OCI-LY7 (cell line): ENCODE measurements around the gene PTPRS. TPM values are rescaled to one million over a fixed set of nuclear protein-coding genes. Genes with fewer than 3 reads are reported as not detected.

Source experiments
- BruUV-seq: library from RNA; stranded (reverse); fragments of 400-500 nt; replicated peaks from 2 replicates; lab custom pipeline; 2021; lab: Mats Ljungman, UMichigan
- CTCF ChIA-PET: fragments of 300-600 bp; sonication (Branson Sonifier 250); formaldehyde crosslinking; loops from one replicate; lab custom pipeline; 2022; ENCODE audit warnings: antibody characterized with exemption; ENCODE audit not compliant: unreplicated experiment; lab: Charles Lee
- POLR2A ChIA-PET: fragments of 300-600 bp; sonication (Branson Sonifier 250); formaldehyde crosslinking; loops from one replicate; lab custom pipeline; 2022; ENCODE audit warnings: antibody characterized with exemption; lab: Charles Lee
- DNase-seq: peaks from one replicate; pipeline ENCODE4 v3.0.0-alpha.2; 2015; ENCODE audit warnings: low spot score
- H2AFZ ChIP-seq: fragments of 200-600 bp; sonication (generic), shearing (Covaris generic); 2 replicates; pipeline ENCODE4 v1.6.1; 2014; ENCODE audit warnings: mild to moderate bottlenecking, antibody characterized with exemption, low read length, moderate library complexity
- H3K27ac ChIP-seq: fragments of 200-600 bp; sonication (generic); 2 replicates; pipeline ENCODE4 v1.5.1; 2014; ENCODE audit warnings: mixed run types, low read depth, mild to moderate bottlenecking, moderate library complexity, low read length, inconsistent platforms; ENCODE audit not compliant: poor library complexity, severe bottlenecking
- H3K36me3 ChIP-seq: fragments of 200-600 bp; sonication (generic); 2 replicates; pipeline ENCODE4 v1.6.1; 2014; ENCODE audit warnings: mild to moderate bottlenecking, antibody characterized with exemption, low read length, moderate library complexity, mixed read lengths; ENCODE audit not compliant: insufficient read depth
- H3K4me1 ChIP-seq: fragments of 200-600 bp; sonication (generic); 2 replicates; pipeline ENCODE4 v1.5.1; 2014; ENCODE audit warnings: mild to moderate bottlenecking, low read length; ENCODE audit not compliant: insufficient read depth, poor library complexity, severe bottlenecking
- H3K4me2 ChIP-seq: fragments of 200-600 bp; sonication (generic); 2 replicates; pipeline ENCODE4 v1.6.1; 2014; ENCODE audit warnings: mild to moderate bottlenecking, low read length
- H3K4me3 ChIP-seq: fragments of 200-600 bp; sonication (generic); 2 replicates; pipeline ENCODE4 v1.5.1; 2014; ENCODE audit warnings: mild to moderate bottlenecking, low read depth, low read length; ENCODE audit not compliant: poor library complexity, severe bottlenecking
- H3K79me2 ChIP-seq: fragments of 200-600 bp; sonication (generic); 2 replicates; pipeline ENCODE4 v1.6.1; 2016; ENCODE audit warnings: low read depth, mild to moderate bottlenecking, low read length, moderate library complexity, mixed read lengths; ENCODE audit not compliant: insufficient read depth
- H3K9me2 ChIP-seq: fragments of 200-600 bp; sonication (generic); 2 replicates; pipeline ENCODE4 v1.6.1; 2016; ENCODE audit warnings: mild to moderate bottlenecking, low read length, mixed read lengths; ENCODE audit not compliant: insufficient read depth
- H3K9me3 ChIP-seq: fragments of 200-600 bp; sonication (generic); 2 replicates; pipeline ENCODE4 v1.6.1; 2014; ENCODE audit warnings: mild to moderate bottlenecking, mixed run types, low read length, mixed read lengths
- H4K20me1 ChIP-seq: fragments of 200-600 bp; sonication (generic); 2 replicates; pipeline ENCODE4 v1.6.1; 2014; ENCODE audit warnings: mild to moderate bottlenecking, antibody characterized with exemption, low read length, moderate library complexity, mixed read lengths; ENCODE audit not compliant: insufficient read depth
- EZH2phosphoT487 ChIP-seq: fragments of 200-600 bp; sonication (generic); IDR thresholded peaks from 2 replicates; pipeline ENCODE4 v1.6.1; 2018; ENCODE audit warnings: low read depth, borderline replicate concordance, mild to moderate bottlenecking, mixed run types, antibody characterized with exemption, low read length, moderate library complexity, mixed read lengths
- intact Hi-C: fragments of 100-400 bp; cut with micrococcal nuclease; formaldehyde crosslinking; loops from one replicate; pipeline ENCODE4 v1.10.0; 2022; ENCODE audit not compliant: unreplicated experiment
- total RNA-seq, 2 experiments: library from RNA; depleted of rRNA in 1 of 2; stranded (reverse); fragments of >200 nt in 1 of 2; shearing (Covaris generic) in 1 of 2; gene quantifications; 2 replicates each; pipeline ENCODE4 v1.2.3, GENCODE V29; 2014 to 2022
- TF ChIP-seq, protein P1 (sequence below): fragments of 200-600 bp; sonication (generic); conservative IDR thresholded peaks from 2 replicates; pipeline ENCODE4 v1.5.1; 2014; ENCODE audit warnings: mild to moderate bottlenecking, antibody characterized with exemption, low read length, moderate library complexity, mixed read lengths

The PTPRS gene
- total RNA-seq, 2 experiments from 2014 or later = 48.5 to 88.7 TPM

DNA sequence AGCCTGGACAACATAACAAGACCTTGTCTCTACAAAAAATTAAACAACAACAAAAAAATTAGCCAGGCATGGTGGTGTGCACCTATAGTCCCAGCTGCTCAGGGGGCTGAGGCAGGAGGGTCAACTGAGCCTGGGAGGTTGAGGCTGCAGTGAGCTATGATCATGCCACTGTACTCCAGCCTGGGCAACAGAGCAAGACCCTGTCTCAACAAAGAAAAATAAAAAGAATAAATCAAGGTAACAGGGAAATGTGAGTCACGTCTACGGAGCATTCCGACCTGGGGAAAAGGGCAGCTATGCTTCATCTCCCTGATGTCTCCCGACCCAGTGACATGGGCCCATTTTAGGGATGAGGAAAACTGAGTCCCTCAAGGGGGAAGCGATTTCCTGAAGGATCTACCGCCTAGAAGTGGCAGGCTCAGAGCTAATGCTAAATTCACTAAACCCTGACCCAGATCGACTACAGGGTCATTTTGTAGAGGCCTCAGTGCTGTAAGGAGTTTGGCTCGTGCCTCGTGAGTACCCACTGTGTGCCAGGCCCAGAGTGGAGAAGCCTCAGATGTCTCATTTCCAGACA is 19.5 kb downstream of the PTPRS start:
- TF ChIP-seq, protein P1, sequence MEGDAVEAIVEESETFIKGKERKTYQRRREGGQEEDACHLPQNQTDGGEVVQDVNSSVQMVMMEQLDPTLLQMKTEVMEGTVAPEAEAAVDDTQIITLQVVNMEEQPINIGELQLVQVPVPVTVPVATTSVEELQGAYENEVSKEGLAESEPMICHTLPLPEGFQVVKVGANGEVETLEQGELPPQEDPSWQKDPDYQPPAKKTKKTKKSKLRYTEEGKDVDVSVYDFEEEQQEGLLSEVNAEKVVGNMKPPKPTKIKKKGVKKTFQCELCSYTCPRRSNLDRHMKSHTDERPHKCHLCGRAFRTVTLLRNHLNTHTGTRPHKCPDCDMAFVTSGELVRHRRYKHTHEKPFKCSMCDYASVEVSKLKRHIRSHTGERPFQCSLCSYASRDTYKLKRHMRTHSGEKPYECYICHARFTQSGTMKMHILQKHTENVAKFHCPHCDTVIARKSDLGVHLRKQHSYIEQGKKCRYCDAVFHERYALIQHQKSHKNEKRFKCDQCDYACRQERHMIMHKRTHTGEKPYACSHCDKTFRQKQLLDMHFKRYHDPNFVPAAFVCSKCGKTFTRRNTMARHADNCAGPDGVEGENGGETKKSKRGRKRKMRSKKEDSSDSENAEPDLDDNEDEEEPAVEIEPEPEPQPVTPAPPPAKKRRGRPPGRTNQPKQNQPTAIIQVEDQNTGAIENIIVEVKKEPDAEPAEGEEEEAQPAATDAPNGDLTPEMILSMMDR = no peak
- no peak for TF ChIP-seq EZH2phosphoT487
- no peaks in the 10 kb centered on the region for H3K9me2 ChIP-seq
- intact Hi-C loops = no loop called here
- H3K79me2 ChIP-seq = no peaks in the 10 kb centered on the region
- H3K36me3 ChIP-seq = no peaks in the 10 kb centered on the region
- peaks cover 5% of the 10 kb centered on the region; the same call in 1 of the 2 replicates for H3K9me3 ChIP-seq
- H3K4me3 ChIP-seq = no peak overlapping the region
- no peaks in the 10 kb centered on the region for H4K20me1 ChIP-seq
- peaks cover 10% of the 10 kb centered on the region for H3K4me1 ChIP-seq
- no peak for DNase-seq
- no peak overlapping the region for H3K4me2 ChIP-seq
- BruUV-seq = no TSS peak
- H2AFZ ChIP-seq = no peak overlapping the region
- CTCF ChIA-PET = no interaction called here
- POLR2A ChIA-PET = no interaction called here
- no peak overlapping the region for H3K27ac ChIP-seq

DNA sequence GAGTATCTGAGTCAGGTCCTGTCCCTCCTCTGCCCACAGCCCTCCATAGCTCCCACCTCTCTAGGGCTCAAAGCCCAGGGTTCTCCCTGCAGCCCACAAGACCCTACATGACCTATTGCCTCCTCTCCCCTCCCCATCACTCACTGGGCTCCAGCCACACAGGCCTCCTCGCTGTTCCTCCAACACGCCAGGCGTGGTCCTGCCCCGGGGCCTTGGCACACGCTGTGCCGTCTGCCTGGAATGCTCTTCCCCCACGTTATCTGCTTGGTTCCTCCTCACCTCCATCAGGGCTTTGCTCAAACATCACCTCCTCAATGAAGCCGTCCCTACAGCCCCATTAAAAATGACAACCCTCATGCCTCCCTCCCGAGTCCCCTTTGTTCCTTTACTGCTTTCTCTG is 21.1 kb downstream of the PTPRS start:
- intact Hi-C loops = no loop called here
- no TSS peak for BruUV-seq
- no peaks in the 10 kb centered on the region for H3K36me3 ChIP-seq
- no peak overlapping the region for H3K27ac ChIP-seq
- no peaks in the 10 kb centered on the region for H3K9me3 ChIP-seq
- H3K4me3 ChIP-seq = no peak overlapping the region
- H3K4me2 ChIP-seq = no peak overlapping the region
- peaks cover 10% of the 10 kb centered on the region for H3K4me1 ChIP-seq
- ChIA-PET POLR2A (interaction anchor here (0.6 kb wide), 1 partner anchor 17 kb away, joined by 3 read pairs; no protein-coding TSS in a partner anchor), CTCF (no interaction called here)
- TF ChIP-seq, protein P1 = no peak
- no peak for TF ChIP-seq EZH2phosphoT487
- no peaks in the 10 kb centered on the region for H4K20me1 ChIP-seq
- no peak overlapping the region for H2AFZ ChIP-seq
- DNase-seq = no peak
- H3K79me2 ChIP-seq = no peaks in the 10 kb centered on the region
- no peaks in the 10 kb centered on the region for H3K9me2 ChIP-seq

DNA sequence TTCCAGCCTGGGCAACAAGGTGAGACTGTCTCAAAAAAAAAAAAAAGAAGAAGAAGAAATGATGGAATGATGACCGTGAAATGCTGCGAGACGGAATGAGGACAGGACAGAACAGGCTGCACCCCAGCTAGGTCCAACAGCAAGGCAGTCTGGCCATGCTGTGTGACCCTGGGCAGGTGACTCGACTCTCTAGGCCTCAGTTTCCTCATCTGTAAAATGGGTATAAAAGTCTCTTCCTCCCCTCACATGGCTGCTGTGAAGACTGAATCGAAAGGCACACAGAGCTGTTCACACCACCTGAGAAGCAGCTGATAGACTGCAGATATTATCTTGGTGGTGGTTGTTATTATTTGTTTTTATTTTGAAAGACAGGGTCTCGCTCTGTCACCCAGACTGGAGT is 22.3 kb downstream of the PTPRS start:
- no peaks in the 10 kb centered on the region for H4K20me1 ChIP-seq
- no peak overlapping the region for H3K4me2 ChIP-seq
- no peak for DNase-seq
- no peak overlapping the region for H3K4me3 ChIP-seq
- no peaks in the 10 kb centered on the region for H3K9me3 ChIP-seq
- H2AFZ ChIP-seq = no peak overlapping the region
- POLR2A ChIA-PET = no interaction called here
- H3K79me2 ChIP-seq = no peaks in the 10 kb centered on the region
- no peaks in the 10 kb centered on the region for H3K9me2 ChIP-seq
- intact Hi-C loops = no loop called here
- H3K36me3 ChIP-seq = no peaks in the 10 kb centered on the region
- BruUV-seq = no TSS peak
- CTCF ChIA-PET = no interaction called here
- H3K27ac ChIP-seq = no peak overlapping the region
- peaks cover 10% of the 10 kb centered on the region for H3K4me1 ChIP-seq
- TF ChIP-seq EZH2phosphoT487 = no peak
- TF ChIP-seq, protein P1 = no peak
